ENCODE results near the gene HOXD10. TPM values are rescaled to one million over a fixed set of nuclear protein-coding genes. Genes with fewer than 3 reads are reported as not detected.
A peak's percentile ranks its signal among the peaks of the same experiment; 100 is the strongest.

HOXD10 gene
- total RNA-seq, 2 experiments from 2014 or later = not detected

GRCh38 chr2:176085861-176086771, 30.5 kb upstream of the HOXD10 start:
- H3K9me3 ChIP-seq (ENCODE audit: control insufficient read depth in 1 of 2, insufficient read depth in 1 of 2, low read length in 2 of 2) = peaks cover 45 to 73% of the 10 kb centered on the region in 2 experiments
- Mint-ChIP-seq H3K27ac (peak overlapping the region; percentile 81), H3K36me3 (ENCODE audit: low read depth) (peaks cover 44% of the 10 kb centered on the region), H3K4me1 (ENCODE audit: low read depth) (peaks cover 32% of the 10 kb centered on the region), H3K9me3 (peaks cover 10% of the 10 kb centered on the region), H3K4me3 (peak overlapping the region; percentile 51), H3K27me3 (peaks cover 98% of the 10 kb centered on the region)
- intact Hi-C loops (cut with DNase I, micrococcal nuclease) = loop anchor here in 1 of 2 experiments (5.0 to 10.0 kb wide), 2 partner anchors 46 to 1751 kb away; partner anchors contain the start of gene SP9
- no peak overlapping the region for H3K4me3 ChIP-seq (ENCODE audit: low read length)
- no peak for ATAC-seq (ENCODE audit: poor library complexity)
- ChIA-PET POLR2A (interaction anchor here (0.6 to 1.4 kb wide), 2 partner anchors 10 to 46 kb away, joined by 3 to 4 read pairs; no protein-coding TSS in a partner anchor), CTCF (no interaction called here)
- no peak overlapping the region for H3K27ac ChIP-seq (ENCODE audit: low read depth in 1 of 2, low read length in 2 of 2)
- no peak for DNase-seq
- H3K27me3 ChIP-seq (ENCODE audit: control insufficient read depth in 1 of 2, insufficient read depth in 2 of 2, low read length in 2 of 2) = peaks cover 96 to 100% of the 10 kb centered on the region in 2 experiments
- H3K4me1 ChIP-seq (ENCODE audit: insufficient read depth, low read length) = peaks cover 31% of the 10 kb centered on the region
- no peaks in the 10 kb centered on the region for H3K36me3 ChIP-seq (ENCODE audit: insufficient read depth, low read length)
- TF ChIP-seq CTCF (IDR thresholded peaks at IDR 0.05) = no peak

- DNase-seq (peak in 1 of 14 experiments; percentile 24), ATAC-seq (ENCODE audit: poor library complexity) (no peak)
- Histone ChIP-seq H3K9me3 (ENCODE audit: control insufficient read depth in 1 of 2, insufficient read depth in 1 of 2, low read length in 2 of 2) (peaks cover 32 to 72% of the 10 kb centered on the region in 2 experiments), H3K27ac (ENCODE audit: low read depth in 1 of 2, low read length in 2 of 2) (no peak overlapping the region), H3K27me3 (ENCODE audit: control insufficient read depth in 1 of 2, insufficient read depth in 2 of 2, low read length in 2 of 2) (peaks cover 94 to 97% of the 10 kb centered on the region in 2 experiments), H3K36me3 (ENCODE audit: insufficient read depth, low read length) (no peaks in the 10 kb centered on the region), H3K4me1 (ENCODE audit: insufficient read depth, low read length) (peaks cover 34% of the 10 kb centered on the region), H3K4me3 (ENCODE audit: low read length) (no peak overlapping the region)
- Mint-ChIP-seq H3K4me3 (peak overlapping the region; percentile 72), H3K27ac (peak overlapping the region; percentile 78), H3K9me3 (peaks cover 10% of the 10 kb centered on the region), H3K36me3 (ENCODE audit: low read depth) (peaks cover 37% of the 10 kb centered on the region), H3K27me3 (peaks cover 98% of the 10 kb centered on the region), H3K4me1 (ENCODE audit: low read depth) (peaks cover 33% of the 10 kb centered on the region)
- intact Hi-C loops (cut with DNase I, micrococcal nuclease) = loop anchor here in 1 of 2 experiments (5.0 to 10.0 kb wide), 2 partner anchors 45 to 1753 kb away; partner anchors contain the start of gene SP9
- CTCF ChIA-PET = no interaction called here
- TF ChIP-seq CTCF (IDR thresholded peaks at IDR 0.05) = no peak
- POLR2A ChIA-PET = interaction anchor here (1.5 kb wide), 1 partner anchor 10 kb away, joined by 4 read pairs; no protein-coding TSS in a partner anchor
Measured at GRCh38 chr2:176087330-176088047, 29.1 kb upstream of the HOXD10 start.
